Adrenal gland (tissue), 5 donors: Measurements from ENCODE around the gene IMPA2.

Experiments used
- CTCF ChIP-seq, 6 experiments: fragments of 450-650 bp in 4 of 6; fragments of 200-600 bp in 2 of 6; sonication (generic) in 1 of 6; IDR thresholded peaks; 1 replicate in 5 of 6; 2 replicates in 1 of 6; pipeline versions ENCODE4 v1.5.1 to v1.8.0; 2016 to 2021; ENCODE audit warnings: antibody characterized with exemption in 6 of 6, mild to moderate bottlenecking in 2 of 6, moderate library complexity in 1 of 6
- POLR2A ChIP-seq, 2 donors: fragments of 450-650 bp; IDR thresholded peaks; one replicate each; pipeline ENCODE4 v1.6.1; 2017; ENCODE audit warnings: antibody characterized with exemption in 2 of 2, mild to moderate bottlenecking in 2 of 2, moderate library complexity in 1 of 2
- donor health status: DM: no; HTN: no; CAD: no.

DNA sequence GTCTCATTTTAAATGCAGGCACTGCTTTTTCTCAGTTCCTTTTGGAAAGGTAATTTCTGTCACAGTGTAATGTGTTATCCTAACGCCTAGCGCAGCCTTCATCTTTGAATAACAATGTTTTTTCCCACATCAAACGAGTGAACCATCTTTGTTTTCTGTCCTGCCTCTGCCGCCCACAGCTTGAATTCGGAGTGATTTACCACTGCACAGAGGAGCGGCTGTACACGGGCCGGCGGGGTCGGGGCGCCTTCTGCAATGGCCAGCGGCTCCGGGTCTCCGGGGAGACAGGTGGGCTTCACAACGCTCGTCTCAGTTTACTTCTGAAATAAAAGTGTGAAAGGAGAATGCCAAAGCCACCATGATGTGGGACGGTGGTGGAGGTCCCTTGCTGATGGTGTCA, 32.8 kb downstream of the IMPA2 start:
- TF ChIP-seq CTCF (IDR thresholded peaks at IDR 0.05) (no peak), POLR2A (IDR thresholded peaks at IDR 0.05) (no peak)
